Neural crest cell (in vitro differentiated cells): Measurements from ENCODE around the gene CSMD2. TPM values are rescaled to one million over a fixed set of nuclear protein-coding genes. Genes with fewer than 3 reads are reported as not detected.

Experiments
- DNase-seq: peaks from one replicate; pipeline ENCODE4 v3.0.0; 2021; ENCODE audit warnings: low read depth, mixed read lengths, low spot score
- H3K27ac Mint-ChIP-seq: one replicate; pipeline ENCODE4 v1.8.0; 2021; ENCODE audit warnings: mild to moderate bottlenecking, mixed read lengths; ENCODE audit not compliant: unreplicated experiment
- H3K27me3 Mint-ChIP-seq: 2 replicates; pipeline ENCODE4 v1.8.0; 2021; ENCODE audit warnings: low read depth, mild to moderate bottlenecking, mixed read lengths
- H3K36me3 Mint-ChIP-seq: 2 replicates; pipeline ENCODE4 v1.8.0; 2021; ENCODE audit warnings: low read depth, mild to moderate bottlenecking, mixed read lengths
- H3K4me1 Mint-ChIP-seq: 2 replicates; pipeline ENCODE4 v1.8.0; 2021; ENCODE audit warnings: mixed read lengths
- H3K4me3 Mint-ChIP-seq: one replicate; pipeline ENCODE4 v1.8.0; 2021; ENCODE audit warnings: mild to moderate bottlenecking, mixed read lengths
- H3K9me3 Mint-ChIP-seq: 2 replicates; pipeline ENCODE4 v1.8.0; 2021; ENCODE audit warnings: mixed read lengths
- CTCF ChIP-seq: fragments of 200-600 bp; sonication (generic); conservative IDR thresholded peaks from 2 replicates; pipeline ENCODE4 v1.5.0; 2021; ENCODE audit warnings: antibody characterized with exemption, mild to moderate bottlenecking
- total RNA-seq: library from RNA; stranded (reverse); gene quantifications from 2 replicates; pipeline ENCODE4 v1.2.1, GENCODE V29; 2021

The CSMD2 gene
- total RNA-seq, 1 donor from 2014 or later, result 0.40 TPM

- peaks cover 3% of the 10 kb centered on the region for H3K27me3 Mint-ChIP-seq
- H3K36me3 Mint-ChIP-seq, result no peaks in the 10 kb centered on the region
- no peak for TF ChIP-seq CTCF
- DNase-seq, result no peak
- no peak overlapping the region for H3K4me3 Mint-ChIP-seq
- H3K9me3 Mint-ChIP-seq, result peaks cover 4% of the 10 kb centered on the region
- no peaks in the 10 kb centered on the region for H3K4me1 Mint-ChIP-seq
- no peak overlapping the region for H3K27ac Mint-ChIP-seq
These were observed 112.5 kb downstream of the CSMD2 start for GRCh38 chr1:34052565-34052964.

DNA sequence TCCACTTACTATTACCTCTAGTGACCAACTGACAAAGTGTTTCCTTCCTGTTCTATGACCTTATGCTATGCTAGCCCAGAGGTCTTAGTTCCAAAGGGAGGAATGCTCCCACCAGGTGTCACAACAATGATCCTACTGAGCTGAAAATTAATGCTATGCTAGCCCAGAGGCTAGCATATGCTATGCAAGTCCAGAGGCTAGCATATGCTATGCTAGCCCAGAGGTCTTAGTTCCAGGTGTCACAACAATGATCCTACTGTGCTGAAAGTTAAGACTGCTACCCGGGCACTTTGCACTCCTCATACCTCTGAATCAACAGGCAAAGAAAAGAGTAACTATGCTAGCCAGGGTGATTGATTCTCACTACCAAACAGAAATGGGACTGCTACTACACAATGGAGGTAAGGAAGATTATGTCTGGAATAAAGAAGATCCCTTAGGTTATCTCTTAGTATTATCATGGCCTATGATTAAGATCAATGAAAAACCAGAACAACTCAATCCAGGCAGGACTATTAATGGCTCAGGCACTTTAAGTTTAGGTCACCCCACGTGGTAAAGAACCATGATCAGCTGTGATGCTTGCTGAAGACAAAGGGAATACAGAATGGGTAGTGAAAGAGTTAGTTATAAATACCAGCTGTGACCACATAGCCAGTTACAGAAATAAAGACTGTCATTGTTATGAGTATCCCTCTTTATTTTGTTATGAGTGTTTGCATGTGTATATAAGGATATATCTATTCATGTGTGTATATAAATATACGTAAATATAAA, 114.1 kb downstream of the CSMD2 start:
- H3K27me3 Mint-ChIP-seq, result peaks cover 3% of the 10 kb centered on the region
- TF ChIP-seq CTCF, result no peak
- H3K36me3 Mint-ChIP-seq, result no peaks in the 10 kb centered on the region
- no peak overlapping the region for H3K4me3 Mint-ChIP-seq
- H3K27ac Mint-ChIP-seq, result no peak overlapping the region
- H3K4me1 Mint-ChIP-seq, result no peaks in the 10 kb centered on the region
- peaks cover 4% of the 10 kb centered on the region for H3K9me3 Mint-ChIP-seq
- no peak for DNase-seq

DNA sequence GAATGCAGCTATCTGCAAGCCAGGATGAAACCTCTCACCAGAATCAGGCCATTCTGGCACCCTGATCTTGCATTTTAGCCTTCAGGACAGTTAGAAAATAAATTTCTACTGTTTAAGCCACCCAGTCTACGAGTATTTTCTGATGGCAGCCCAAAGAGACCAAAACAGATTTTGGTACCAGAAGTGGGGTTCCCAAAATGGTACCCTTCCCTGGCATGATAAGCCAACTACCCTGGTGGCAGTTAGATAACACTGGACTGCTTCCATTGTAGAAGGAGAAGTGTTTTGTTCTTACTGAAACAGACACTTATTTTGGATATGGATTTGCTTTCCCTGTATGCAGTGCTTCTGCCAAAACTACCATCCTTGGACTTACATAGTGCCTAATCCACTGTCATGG, 115.0 kb downstream of the CSMD2 start:
- DNase-seq, result no peak
- no peaks in the 10 kb centered on the region for H3K36me3 Mint-ChIP-seq
- H3K4me1 Mint-ChIP-seq, result no peaks in the 10 kb centered on the region
- no peak overlapping the region for H3K4me3 Mint-ChIP-seq
- no peak overlapping the region for H3K27ac Mint-ChIP-seq
- TF ChIP-seq CTCF, result no peak
- H3K27me3 Mint-ChIP-seq, result peaks cover 3% of the 10 kb centered on the region
- H3K9me3 Mint-ChIP-seq, result peaks cover 4% of the 10 kb centered on the region

DNA sequence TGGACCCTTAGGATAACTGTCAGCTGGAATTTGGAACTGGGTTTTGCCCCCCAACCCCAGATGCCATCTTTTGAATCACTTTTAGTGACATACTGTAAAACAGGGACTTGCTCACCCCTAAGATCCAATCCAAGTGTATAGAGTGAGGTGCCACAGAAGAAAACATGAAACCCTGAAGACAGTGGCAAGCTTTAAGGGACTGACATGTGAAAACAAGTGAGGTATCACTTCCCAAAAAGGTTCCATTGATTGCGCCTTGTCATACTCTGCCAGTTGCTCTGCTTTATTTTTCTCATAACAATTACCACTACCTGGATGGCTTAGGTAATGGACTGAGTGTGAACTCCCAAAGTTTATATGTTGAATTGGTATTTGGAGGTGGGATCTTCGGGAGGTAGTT, 115.6 kb downstream of the CSMD2 start:
- H3K9me3 Mint-ChIP-seq, result peaks cover 4% of the 10 kb centered on the region
- no peak overlapping the region for H3K4me3 Mint-ChIP-seq
- no peak overlapping the region for H3K27ac Mint-ChIP-seq
- no peak for DNase-seq
- H3K4me1 Mint-ChIP-seq, result no peaks in the 10 kb centered on the region
- peaks cover 3% of the 10 kb centered on the region for H3K27me3 Mint-ChIP-seq
- H3K36me3 Mint-ChIP-seq, result no peaks in the 10 kb centered on the region
- TF ChIP-seq CTCF, result no peak

DNA sequence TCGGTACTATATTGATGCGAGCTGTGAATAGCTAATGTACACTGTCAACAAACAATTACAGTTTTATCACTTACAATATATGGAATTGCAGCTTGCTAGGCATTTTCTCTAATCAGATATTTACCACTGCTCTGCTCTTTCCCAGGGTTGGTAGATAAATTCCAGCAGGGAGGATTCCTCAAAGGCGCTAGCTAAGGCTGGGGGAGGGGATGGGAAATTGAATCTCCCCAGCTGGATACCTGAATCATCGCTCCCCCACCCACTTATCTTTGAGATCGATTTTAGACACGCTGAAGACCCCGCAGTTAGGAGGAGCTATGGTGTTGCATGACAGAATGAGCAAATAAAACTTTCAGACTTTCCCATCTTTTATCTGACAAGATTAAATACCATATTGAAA, 127.2 kb downstream of the CSMD2 start:
- Mint-ChIP-seq H3K27ac (no peak overlapping the region), H3K4me1 (no peaks in the 10 kb centered on the region), H3K27me3 (no peaks in the 10 kb centered on the region), H3K36me3 (no peaks in the 10 kb centered on the region), H3K9me3 (no peaks in the 10 kb centered on the region), H3K4me3 (no peak overlapping the region)
- no peak for TF ChIP-seq CTCF
- no peak for DNase-seq
